Neural cell (in vitro differentiated cells): ENCODE measurements around the gene GFER.

ENCODE experiments used
- EP300 ChIP-seq: fragments of 450-650 bp; conservative IDR thresholded peaks from 2 replicates; pipeline ENCODE4 v1.6.1; 2014; ENCODE audit warnings: antibody characterized with exemption, mild to moderate bottlenecking, moderate library complexity; ENCODE audit not compliant: poor library complexity, severe bottlenecking
- MXI1 ChIP-seq: fragments of 450-650 bp; conservative IDR thresholded peaks from 2 replicates; pipeline ENCODE4 v1.6.1; 2014; ENCODE audit warnings: antibody characterized with exemption, mild to moderate bottlenecking; ENCODE audit not compliant: poor library complexity, severe bottlenecking
- POLR2AphosphoS5 ChIP-seq: IDR thresholded peaks from 2 replicates; pipeline ENCODE4 v1.6.1; 2012
- RAD21 ChIP-seq: fragments of 450-650 bp; conservative IDR thresholded peaks from 2 replicates; pipeline ENCODE4 v1.6.1; 2014; ENCODE audit warnings: antibody characterized with exemption, mild to moderate bottlenecking, moderate library complexity
- SMC3 ChIP-seq: fragments of 450-650 bp; conservative IDR thresholded peaks from 2 replicates; pipeline ENCODE4 v1.6.1; 2014; ENCODE audit warnings: antibody characterized with exemption, mild to moderate bottlenecking, moderate library complexity; ENCODE audit not compliant: poor library complexity
- TF ChIP-seq, protein P1 (sequence below): fragments of 450-650 bp; IDR thresholded peaks from 2 replicates; pipeline ENCODE4 v1.5.1; 2014; ENCODE audit warnings: antibody characterized with exemption, mild to moderate bottlenecking, moderate library complexity; ENCODE audit not compliant: poor library complexity, severe bottlenecking

DNA sequence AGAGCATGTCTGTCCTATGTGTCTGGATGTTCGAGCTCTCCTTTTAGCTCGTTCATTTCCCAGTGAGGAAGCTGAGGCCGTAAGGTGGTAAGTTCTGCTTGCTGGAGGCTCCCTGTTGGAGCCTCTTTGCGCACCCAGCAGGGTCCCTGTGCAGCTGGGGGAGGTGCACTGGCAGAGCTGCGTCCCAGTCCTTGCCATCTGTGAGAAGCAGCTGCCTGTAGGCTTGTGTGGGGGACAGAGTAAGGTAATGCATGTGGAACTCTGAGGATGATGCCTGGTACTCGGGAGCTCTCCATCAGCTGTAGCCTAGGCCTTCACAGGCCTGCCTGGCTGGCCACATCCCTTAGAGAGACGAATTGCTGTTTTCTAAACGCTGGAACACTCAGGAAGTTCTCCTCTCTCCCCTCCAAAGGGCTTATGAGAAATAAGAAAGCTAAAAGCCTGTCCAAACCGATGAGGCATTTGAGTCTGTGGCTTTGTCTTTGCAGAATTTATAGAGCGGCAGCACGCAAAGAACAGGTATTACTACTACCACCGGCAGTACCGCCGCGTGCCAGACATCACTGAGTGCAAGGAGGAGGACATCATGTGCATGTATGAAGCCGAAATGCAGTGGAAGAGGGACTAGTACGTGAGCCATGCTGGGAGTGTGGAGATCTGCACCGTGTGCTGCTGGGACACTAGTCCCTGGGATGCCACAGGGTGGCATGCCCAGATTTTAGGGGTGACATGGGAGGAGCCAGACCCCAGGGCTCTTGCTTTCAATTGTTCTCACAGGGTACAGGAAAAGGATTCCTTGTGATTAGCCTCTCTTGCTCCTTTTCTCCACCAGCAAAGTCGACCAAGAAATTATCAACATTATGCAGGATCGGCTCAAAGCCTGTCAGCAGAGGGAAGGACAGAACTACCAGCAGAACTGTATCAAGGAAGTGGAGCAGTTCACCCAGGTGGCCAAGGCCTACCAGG is 23.0 kb upstream of the GFER start:
- TF ChIP-seq, protein P1, sequence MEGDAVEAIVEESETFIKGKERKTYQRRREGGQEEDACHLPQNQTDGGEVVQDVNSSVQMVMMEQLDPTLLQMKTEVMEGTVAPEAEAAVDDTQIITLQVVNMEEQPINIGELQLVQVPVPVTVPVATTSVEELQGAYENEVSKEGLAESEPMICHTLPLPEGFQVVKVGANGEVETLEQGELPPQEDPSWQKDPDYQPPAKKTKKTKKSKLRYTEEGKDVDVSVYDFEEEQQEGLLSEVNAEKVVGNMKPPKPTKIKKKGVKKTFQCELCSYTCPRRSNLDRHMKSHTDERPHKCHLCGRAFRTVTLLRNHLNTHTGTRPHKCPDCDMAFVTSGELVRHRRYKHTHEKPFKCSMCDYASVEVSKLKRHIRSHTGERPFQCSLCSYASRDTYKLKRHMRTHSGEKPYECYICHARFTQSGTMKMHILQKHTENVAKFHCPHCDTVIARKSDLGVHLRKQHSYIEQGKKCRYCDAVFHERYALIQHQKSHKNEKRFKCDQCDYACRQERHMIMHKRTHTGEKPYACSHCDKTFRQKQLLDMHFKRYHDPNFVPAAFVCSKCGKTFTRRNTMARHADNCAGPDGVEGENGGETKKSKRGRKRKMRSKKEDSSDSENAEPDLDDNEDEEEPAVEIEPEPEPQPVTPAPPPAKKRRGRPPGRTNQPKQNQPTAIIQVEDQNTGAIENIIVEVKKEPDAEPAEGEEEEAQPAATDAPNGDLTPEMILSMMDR, result no peak
- TF ChIP-seq SMC3 (no peak), EP300 (no peak), POLR2AphosphoS5 (no peak), RAD21 (no peak), MXI1 (no peak)
